MV-4-11 (cell line): Measurements from ENCODE around the gene SPNS1.
"Not testable (repeated sequence)": the region's sequence is repeated elsewhere in the genome, so short reads cannot be mapped to it uniquely, and the experiment has no call there.

Source experiments
- DNase-seq: peaks from one replicate; lab custom pipeline; 2025; lab: John Stamatoyannopoulos, UW

The SPNS1 gene

DNA sequence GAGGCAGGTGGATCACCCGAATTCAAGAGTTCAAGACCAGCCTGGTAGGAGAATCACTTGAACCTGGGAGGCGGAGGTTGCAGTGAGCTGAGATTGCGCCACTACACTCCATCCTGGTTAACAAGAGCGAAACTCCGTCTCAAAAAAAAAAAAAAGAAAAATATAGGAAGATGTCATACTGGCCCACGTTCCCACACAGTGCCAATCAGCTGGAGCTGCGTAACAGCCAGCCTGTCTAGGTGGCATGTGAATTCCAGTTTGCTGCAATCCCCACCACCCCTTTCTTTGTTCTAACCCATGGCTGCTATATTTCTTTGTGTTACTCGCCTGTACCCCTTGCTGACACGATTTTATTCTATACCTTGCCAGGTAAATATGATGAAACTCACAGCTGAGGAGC lies 16.4 kb upstream of the SPNS1 start:
- DNase-seq = no peak

GRCh38 chr16:28958836-28959235 lies 15.7 kb upstream of the SPNS1 start:
- no peak for DNase-seq

- DNase-seq = no peak
Observed at GRCh38 chr16:28964072-28964471, 10.5 kb upstream of the SPNS1 start.

GRCh38 chr16:28964496-28964895 lies 10.1 kb upstream of the SPNS1 start:
- DNase-seq = no peak

GRCh38 chr16:28967156-28967555 lies 7.4 kb upstream of the SPNS1 start:
- DNase-seq = no peak

GRCh38 chr16:28969696-28970095 lies 4.9 kb upstream of the SPNS1 start:
- not testable (repeated sequence) for DNase-seq

DNA sequence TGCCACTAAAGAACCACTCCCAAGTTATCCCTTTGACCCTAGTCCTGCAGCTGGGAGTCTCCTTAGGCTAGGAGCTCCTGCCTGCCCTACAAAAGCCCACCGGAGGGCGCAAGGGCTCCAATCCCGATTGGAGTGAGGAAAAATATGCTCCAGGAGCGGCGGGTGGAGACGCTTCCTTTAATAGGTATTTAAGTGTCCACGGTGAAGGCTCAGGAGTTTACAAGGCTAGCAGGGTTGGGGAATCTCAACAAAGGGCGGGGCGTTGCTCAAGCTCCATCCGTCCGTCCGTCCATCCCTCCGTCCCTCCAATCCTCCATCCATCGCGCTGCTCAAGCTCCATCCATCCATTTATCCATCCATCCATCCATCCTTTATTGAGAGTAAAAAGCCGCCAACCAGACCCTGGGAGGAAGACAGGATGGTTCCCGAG lies 556 bp upstream of the SPNS1 start:
- DNase-seq = peak; percentile 10

- DNase-seq = no peak
Observed at GRCh38 chr16:28975158-28975599, 601 bp downstream of the SPNS1 start.

- no peak for DNase-seq
Observed at GRCh38 chr16:28977703-28978662, 3.4 kb downstream of the SPNS1 start.

DNA sequence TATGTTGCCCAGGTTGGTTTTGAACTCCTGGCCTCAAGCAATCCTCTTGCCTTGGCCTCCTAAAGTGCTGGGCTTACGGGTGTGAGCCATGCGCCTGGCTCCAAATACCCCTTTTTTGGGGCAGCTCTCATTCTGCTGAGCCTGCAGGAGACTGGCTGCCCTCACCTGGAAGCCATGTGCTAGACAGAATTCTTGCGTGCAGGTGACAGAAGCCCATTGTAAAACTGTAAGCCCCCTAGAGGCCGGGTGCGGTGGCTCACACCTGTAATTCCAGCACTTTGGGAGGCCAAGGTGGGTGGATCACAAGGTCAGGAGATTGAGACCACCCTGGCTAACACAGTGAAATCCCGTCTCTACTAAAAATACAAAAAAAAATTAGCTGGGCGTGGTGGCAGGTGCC lies 5.8 kb downstream of the SPNS1 start:
- not testable (repeated sequence) for DNase-seq

GRCh38 chr16:28980929-28981328 lies 6.4 kb downstream of the SPNS1 start:
- no peak for DNase-seq

GRCh38 chr16:28981517-28981916 lies 6.9 kb downstream of the SPNS1 start:
- peak; percentile 68 for DNase-seq

DNA sequence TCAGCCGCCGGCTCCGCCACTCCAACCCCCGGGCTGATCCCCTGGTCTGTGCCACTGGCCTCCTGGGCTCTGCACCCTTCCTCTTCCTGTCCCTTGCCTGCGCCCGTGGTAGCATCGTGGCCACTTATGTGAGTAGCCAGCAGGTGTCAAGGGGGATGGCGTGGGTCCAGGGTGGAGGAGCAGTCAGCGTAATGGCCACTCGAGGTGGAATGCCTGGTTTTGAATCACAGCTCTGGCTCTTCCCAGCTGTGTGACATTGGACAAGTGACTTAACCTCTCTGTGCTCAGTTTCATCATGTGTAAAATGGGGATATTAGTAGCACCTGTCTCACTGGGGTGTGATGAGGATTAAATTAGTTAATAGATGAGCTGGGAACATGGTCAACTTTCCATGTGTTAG lies 7.8 kb downstream of the SPNS1 start:
- DNase-seq = no peak

- no peak for DNase-seq
Observed at GRCh38 chr16:28982949-28983348, 8.4 kb downstream of the SPNS1 start.

DNA sequence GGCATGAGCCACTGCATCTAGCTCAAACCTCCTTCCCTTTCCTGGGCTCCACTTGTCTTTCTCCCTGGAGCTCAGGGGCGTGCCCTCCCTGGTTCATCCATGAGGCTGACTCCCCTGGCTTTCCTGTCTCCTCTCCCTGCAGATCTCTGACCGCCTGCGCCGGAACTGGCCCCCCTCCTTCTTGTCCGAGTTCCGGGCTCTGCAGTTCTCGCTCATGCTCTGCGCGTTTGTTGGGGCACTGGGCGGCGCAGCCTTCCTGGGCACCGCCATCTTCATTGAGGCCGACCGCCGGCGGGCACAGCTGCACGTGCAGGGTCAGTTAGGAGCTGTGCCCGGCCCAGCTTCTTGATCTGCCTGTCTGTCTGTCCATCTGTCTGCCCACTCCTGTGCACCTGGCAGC lies 9.1 kb downstream of the SPNS1 start:
- DNase-seq = peak; percentile 87

GRCh38 chr16:28984091-28984490 lies 9.5 kb downstream of the SPNS1 start:
- DNase-seq = no peak

GRCh38 chr16:28984619-28985135 lies 10.1 kb downstream of the SPNS1 start, which contains the start of gene LAT:
LAT (plus strand) TSS chr16:28985052; CDS start chr16:28985418, 366 bp downstream.
- peak; percentile 78 for DNase-seq

DNA sequence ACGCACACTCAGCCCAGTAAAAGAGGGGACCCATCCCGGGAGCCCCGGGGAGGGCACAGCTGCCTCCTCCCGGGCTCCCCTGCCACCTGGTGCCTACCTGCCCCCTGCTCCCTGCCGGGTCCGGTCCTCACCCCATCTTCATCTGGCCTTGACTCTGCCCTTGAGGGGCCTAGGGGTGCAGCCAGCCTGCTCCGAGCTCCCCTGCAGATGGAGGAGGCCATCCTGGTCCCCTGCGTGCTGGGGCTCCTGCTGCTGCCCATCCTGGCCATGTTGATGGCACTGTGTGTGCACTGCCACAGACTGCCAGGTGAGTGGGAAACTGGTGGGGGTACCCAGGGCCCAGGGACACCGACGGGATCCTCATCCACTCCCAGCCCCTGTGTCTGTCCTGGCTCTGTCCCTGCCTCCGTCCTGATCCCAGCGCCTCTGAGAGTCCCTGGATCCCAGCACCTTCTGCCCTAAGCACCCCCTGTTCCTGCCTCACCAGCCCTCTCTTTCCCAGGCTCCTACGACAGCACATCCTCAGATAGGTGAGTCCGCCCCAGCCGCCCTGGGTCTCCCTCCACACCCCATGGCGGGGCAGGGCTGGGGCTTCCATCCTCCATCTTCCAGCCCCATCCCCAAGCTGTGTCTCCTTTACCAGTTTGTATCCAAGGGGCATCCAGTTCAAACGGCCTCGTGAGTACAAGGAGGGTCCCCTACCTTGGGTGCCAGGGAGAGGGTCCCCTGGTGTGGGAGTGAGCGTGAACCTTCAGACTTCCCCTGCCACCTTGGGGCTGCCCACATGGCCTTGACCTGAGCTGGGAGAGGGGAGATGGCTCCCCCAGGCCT lies 10.8 kb downstream of the SPNS1 start:
- DNase-seq = no peak

- DNase-seq = no peak
Observed at GRCh38 chr16:28986046-28986445, 11.5 kb downstream of the SPNS1 start.

GRCh38 chr16:28986492-28986891 lies 11.9 kb downstream of the SPNS1 start:
- DNase-seq = no peak

DNA sequence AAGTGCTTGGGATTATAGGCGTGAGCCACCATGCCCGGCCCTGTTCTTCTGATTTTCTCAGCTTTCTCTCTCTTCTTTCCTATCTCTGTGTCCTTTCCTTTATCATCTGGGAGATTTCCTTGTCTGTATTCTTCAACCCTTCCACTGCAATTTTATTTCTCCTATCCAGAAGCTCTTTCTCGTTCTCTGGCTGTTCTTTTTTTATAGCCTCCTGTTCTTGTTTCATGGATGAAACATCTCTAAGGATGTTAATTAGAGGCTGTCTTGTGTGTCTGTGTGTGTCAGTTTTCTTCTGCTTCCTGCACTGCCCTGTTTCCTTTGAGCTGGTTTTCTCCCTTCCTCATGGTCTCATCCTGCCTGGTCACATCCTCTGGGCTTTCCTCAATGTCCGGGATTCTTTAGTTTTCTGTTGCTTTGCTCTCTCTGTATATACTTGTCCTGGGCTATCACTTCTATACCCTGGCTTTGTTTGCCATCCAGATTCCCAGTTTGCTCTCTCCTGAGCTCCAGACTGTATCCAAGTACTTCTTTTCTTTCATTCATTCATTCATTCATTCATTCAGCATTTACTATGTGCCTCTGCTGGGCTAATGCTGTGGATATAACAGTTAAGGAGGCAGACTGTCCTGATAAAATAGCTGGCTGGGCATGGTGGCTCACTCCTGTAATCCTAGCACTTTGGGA lies 12.7 kb downstream of the SPNS1 start:
- no peak for DNase-seq

- no peak for DNase-seq
Observed at GRCh38 chr16:28989363-28989762, 14.8 kb downstream of the SPNS1 start.
